ENCODE data around the gene SEMA3E.

- TF ChIP-seq, protein P1, sequence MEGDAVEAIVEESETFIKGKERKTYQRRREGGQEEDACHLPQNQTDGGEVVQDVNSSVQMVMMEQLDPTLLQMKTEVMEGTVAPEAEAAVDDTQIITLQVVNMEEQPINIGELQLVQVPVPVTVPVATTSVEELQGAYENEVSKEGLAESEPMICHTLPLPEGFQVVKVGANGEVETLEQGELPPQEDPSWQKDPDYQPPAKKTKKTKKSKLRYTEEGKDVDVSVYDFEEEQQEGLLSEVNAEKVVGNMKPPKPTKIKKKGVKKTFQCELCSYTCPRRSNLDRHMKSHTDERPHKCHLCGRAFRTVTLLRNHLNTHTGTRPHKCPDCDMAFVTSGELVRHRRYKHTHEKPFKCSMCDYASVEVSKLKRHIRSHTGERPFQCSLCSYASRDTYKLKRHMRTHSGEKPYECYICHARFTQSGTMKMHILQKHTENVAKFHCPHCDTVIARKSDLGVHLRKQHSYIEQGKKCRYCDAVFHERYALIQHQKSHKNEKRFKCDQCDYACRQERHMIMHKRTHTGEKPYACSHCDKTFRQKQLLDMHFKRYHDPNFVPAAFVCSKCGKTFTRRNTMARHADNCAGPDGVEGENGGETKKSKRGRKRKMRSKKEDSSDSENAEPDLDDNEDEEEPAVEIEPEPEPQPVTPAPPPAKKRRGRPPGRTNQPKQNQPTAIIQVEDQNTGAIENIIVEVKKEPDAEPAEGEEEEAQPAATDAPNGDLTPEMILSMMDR (IDR thresholded peaks at IDR 0.05; ENCODE audit: low read length), result no peak
- TF ChIP-seq EZH2 (IDR thresholded peaks at IDR 0.05; ENCODE audit: borderline replicate concordance, low read length), result no peak
Observed at GRCh38 chr7:83472376-83472775, 176.6 kb downstream of the SEMA3E start.

All from OCI-LY1 (cell line).